Effector CD8-positive, alpha-beta T cell (primary cell): ENCODE results near the gene TSPAN18.

Source experiments
- DNase-seq: peaks from one replicate; lab custom pipeline; 2025; lab: John Stamatoyannopoulos, UW

Gene TSPAN18

DNA sequence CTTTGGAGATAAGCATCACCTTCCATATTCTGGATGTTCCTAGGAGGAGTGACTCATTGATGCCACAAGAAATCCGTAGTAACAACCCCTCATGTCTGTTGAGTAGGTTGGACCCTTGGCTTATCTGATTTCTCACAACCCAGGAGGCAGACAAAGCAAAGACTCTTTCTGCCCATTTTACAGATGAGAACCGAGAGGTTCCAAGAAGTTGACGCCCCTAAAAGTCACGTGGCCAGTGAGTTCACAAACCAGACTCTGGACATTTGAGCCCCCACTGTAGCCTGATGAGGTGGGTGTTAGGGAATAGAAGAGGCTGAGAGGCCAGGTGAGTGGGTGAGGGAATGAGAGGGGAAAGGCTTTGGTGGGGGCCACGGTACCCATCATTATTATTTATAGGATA is 70.3 kb downstream of the TSPAN18 start:
- no peak for DNase-seq

GRCh38 chr11:44797886-44798606 is 71.3 kb downstream of the TSPAN18 start:
- no peak for DNase-seq

DNA sequence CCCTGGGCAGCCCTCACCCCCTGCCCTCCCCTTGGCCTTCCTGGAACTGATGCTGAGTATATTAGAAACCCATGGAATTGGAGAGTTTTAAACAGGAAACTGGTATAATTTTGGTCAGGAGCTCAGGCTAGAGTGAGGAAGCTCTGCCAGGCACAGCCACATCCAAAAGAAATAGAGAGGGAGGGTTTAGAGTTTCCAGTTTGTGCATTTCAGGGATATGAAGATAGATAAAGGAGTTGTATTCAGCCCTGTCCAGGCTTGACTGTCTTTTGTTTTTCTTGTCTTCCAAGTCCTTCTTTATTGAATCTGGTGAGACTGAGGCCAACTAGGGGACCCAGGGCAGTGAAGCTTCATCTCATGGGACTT is 71.8 kb downstream of the TSPAN18 start:
- no peak for DNase-seq

- no peak for DNase-seq
Observed at GRCh38 chr11:44799012-44799411, 72.2 kb downstream of the TSPAN18 start.

- DNase-seq: no peak
Observed at GRCh38 chr11:44802347-44802746, 75.6 kb downstream of the TSPAN18 start.

- no peak for DNase-seq
Observed at GRCh38 chr11:44803009-44803408, 76.2 kb downstream of the TSPAN18 start.

GRCh38 chr11:44804449-44805437 is 78.0 kb downstream of the TSPAN18 start:
- DNase-seq: no peak

DNA sequence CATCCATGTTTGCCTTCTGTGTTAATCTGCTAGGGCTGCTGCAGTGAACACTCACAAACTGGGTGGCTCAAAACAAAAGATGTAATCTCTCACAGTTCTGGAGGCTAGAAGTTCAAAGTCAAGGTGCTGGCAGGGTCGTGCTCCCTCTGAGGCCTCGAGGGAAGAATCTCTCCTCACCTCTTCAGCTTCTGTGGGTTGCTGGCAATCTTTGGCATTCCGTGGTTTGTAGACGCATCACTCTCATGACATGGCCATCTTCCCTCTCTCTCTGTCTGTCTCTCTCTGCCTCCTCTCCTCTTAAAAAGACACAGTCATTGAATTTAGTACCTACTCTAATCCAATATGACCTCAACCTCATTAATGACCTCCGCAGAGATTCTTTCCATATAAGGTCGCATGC is 78.8 kb downstream of the TSPAN18 start:
- no peak for DNase-seq

GRCh38 chr11:44808053-44808753 is 81.4 kb downstream of the TSPAN18 start:
- DNase-seq: no peak

DNA sequence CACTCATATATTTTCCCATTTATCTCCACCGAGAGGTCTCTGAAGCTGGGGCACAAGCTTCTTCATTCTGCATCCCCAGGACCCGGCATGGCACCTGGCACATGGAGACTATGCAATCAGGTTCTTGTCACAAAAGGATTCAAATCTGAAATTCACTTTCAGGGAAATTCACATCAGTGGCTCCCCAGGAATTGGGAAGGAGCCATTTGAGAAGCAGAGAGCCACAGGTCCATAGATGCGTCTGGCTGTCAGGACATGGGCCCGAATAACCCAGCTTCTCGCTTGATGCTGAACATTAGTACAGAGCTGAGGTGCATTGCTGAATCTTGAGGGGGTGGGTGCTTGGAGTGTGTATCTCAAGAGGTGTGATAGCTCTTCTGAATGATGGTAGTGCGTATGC is 82.5 kb downstream of the TSPAN18 start:
- no peak for DNase-seq

DNA sequence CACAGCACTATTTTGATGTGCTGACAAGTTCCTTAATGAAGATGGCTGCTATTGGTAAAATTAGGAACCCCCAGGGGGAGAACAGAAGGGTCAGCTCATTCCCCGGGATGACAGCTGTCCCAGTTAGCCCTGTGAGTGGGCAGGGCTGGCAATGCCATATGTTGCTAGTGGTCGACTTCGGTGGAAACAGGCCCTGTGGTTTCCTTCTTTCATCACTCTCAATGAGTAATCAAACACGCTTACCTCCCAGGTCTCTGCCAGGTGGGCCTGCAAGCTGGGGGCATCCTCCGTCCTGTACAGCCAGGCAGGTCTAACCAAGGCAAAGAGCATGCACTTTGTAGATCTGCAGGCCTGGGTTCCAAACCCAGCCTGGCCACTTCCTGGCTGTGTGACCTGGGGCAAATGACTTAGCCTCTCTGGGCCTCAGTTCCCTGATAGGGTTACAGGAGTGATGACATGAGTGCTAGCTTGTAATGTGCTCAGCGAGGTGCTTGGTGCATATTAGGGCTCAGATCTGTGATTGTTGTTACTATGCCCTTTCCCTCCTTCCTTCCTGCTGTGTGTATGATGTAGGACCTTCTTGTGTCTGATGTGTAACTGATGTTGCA is 85.2 kb downstream of the TSPAN18 start:
- no peak for DNase-seq

DNA sequence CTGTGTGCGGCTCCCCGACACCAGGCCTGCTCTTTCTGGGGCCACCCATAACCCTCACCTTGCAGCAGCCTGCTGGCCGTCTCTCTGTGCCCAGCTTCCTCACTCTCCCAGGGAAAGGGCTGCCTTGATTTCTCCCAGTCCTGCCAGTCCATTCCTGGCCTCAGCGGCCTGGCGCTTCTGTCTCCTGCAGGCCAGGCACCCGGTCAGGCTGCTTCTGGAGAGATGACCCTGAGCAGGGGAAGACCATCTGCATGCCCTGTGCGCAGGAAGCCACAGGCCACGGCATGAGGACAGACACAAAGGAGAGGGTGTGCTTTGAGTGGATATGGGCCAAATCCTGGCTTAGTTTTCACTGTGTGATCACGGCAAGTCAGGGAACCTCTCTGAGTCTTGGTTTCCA is 86.2 kb downstream of the TSPAN18 start:
- no peak for DNase-seq

DNA sequence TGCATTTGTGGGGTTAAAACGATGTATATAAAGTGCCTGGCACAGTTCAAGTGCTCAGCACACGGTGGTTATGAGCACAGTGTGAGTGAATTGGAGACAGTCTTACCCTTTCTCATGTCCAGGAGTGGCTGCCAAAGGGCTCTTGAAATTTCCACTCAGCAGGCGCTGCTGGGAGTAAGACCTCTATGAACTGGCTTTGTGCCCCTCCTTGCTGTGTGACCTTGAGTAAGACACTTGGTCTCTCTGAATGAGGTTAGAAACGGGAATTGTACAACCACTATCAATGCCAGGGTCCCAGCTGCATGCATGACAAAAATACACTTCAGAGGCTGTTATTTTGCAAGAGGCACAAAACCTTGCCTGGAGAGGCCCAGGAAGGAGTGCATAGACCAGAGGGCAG is 86.6 kb downstream of the TSPAN18 start:
- no peak for DNase-seq

GRCh38 chr11:44814881-44815592 is 88.3 kb downstream of the TSPAN18 start:
- DNase-seq: no peak

- no peak for DNase-seq
Observed at GRCh38 chr11:44815917-44816456, 89.2 kb downstream of the TSPAN18 start.

GRCh38 chr11:44816761-44817160 is 90.0 kb downstream of the TSPAN18 start:
- no peak for DNase-seq

DNA sequence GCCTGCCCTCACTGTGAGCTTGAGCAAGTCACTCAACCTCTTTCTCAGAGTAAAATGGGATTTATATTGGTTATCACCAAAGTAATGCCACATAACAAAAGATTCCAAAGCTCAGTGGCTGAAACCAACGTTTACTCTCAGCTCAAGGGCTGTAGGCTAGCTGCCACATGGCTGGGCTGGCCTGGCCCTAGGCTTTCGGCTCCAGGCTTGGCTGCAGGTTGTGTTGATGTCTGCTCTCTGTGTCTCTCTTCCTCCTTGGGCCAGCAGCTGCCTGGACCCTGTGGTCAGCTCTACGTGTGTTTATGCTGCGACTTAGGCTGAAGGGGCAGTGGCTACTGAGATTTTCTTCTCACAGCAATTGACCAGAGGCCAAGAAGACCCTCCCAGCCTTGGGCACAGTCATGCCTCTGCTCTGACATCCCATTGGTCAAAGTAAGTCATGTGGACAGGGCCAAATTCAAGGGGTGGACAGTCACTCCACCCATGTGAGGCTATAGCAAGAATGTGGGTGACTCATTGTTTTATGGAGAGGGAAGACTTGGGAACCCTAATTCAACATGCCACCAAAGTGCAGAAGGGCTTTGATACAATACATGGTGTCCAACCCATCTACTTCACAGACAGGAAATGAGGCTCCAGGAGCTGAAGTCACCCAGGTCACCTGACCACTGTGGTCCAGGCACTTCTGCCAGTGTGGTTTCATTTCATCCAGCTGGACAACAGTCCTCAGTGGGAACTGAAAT is 90.6 kb downstream of the TSPAN18 start:
- DNase-seq: no peak

DNA sequence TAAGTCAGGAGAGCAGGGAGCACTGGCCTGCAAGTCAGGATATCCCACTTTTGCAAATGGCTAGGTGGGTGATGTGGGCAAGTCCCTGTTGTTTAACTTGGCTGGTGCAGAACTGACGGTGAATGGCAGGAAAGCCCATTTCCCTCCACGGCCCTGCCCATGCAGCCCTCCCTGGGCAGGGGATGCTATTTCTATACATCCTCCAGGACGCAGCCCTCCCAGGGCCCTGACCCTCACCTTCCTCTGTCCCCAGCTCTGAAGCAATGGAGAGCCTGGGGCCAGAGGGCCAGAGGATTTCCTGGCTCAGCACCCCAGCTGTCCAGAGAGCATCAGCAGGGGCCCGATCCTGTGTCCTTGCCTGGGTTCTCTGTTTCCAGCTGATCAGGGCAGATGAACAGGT is 91.3 kb downstream of the TSPAN18 start:
- DNase-seq: no peak

GRCh38 chr11:44819346-44819745 is 92.6 kb downstream of the TSPAN18 start:
- DNase-seq: no peak

DNA sequence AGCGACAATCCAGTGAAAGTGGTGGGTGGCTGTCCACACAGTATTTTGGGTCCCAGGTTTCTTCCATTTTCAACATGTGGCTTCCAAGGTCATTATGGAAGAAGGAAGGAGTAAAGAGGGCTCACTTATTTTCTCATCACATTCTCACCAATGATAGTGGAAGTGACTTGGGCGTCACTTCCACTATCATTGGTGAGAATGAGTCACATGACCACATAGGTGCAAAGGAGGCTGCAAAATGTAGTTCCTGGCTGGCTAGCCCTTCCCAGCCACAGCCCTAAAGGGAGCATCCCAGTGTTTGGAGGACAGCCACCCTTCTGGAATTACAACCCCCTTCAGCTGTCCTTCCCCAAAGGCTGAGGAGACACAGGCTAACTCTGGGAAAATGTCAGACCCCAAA is 95.6 kb downstream of the TSPAN18 start:
- no peak for DNase-seq
